ENCODE results near the gene ASB5.
"Not testable (repeated sequence)": the region's sequence is repeated elsewhere in the genome, so short reads cannot be mapped to it uniquely, and the experiment has no call there.

The ASB5 gene

DNA sequence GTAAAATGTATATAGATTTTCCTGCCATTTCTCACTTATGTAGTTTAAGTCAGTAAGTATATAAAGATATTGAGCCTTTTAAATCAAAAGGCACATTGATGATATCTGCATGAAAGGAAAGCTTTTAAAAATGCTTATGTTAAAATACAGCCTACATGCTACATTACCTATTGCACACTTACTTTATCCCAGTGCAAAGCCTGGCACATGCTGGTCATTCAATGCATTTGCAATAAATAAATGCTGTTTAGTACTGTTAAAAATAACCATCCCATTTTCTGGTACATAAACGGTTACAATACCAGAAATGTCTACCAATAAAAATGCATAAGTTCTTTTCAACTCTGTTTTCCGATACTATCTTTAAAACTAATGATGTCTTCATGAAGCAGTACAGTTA lies 51.5 kb downstream of the ASB5 start:
- DNase-seq: no peak

DNA sequence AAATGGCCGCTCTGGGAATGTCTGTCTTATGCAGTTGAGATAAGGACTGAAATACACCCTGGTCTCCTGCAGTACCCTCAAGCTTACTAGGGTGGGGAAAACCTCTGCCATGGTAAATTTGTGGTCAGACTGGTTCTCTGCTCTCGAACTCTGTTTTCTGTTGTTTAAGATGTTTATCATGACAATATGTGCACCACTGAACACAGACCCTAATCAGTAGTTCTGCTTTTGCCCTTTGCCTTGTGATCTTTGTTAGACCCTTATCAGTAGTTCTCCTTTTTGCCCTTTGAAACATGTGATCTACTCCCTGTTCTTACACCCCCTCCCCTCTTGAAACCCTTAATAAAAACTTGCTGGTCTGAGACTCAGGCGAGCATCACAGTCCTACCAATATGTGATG lies 56.7 kb downstream of the ASB5 start:
- DNase-seq: not testable (repeated sequence)

DNA sequence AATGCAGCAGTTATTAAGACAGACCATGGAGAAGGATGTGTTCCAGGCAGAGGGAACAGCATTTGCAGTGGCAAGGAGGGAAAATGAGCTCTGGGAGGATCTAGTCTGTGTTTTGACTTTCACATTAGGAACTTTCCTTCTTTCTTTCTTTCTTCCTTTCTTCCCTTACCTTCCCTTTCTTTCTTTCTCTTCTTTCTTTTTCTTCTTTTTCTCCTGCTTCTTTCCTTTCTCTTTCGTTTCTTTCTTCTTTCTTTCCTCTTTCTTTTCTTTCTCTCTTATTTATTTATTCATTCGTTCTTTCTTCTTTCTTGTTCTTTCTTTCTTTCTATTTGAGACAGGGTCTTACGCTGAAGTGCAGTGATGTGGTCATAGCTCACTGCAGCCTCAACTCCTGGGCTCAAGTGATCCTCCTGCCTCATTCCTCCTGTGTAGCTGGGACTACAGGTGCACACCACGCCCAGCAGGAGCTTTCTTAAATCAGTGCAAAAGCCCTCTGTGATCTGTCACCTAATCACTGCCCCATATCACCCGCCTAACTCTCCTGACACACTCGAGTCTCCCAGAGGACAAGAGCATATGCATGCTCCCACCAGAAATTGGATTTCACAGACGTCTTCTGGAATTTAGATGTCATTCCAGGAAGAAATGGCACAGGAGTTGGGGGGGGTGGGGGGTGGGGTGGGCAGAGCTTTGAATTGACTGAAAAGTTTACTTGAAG lies 58.3 kb downstream of the ASB5 start:
- DNase-seq: no peak

DNA sequence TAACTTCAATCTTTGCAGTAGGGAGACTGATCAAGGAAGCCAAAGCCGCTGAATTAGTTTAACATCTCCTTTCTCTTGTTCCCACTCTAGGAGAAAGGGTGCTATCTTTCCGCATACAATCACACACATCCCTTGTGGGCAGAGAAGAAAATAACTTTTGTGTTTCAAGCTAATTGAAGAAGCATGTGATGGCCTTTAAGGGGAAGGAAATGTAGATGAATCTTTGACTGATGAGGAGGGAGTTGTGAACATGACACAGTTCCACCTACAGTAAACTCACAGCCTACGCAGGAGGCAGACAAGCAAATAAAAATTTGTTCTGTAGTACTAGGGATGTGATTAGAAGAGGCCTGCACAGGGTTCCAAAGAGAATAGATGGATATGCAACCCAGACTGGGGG lies 58.9 kb downstream of the ASB5 start:
- no peak for DNase-seq

DNA sequence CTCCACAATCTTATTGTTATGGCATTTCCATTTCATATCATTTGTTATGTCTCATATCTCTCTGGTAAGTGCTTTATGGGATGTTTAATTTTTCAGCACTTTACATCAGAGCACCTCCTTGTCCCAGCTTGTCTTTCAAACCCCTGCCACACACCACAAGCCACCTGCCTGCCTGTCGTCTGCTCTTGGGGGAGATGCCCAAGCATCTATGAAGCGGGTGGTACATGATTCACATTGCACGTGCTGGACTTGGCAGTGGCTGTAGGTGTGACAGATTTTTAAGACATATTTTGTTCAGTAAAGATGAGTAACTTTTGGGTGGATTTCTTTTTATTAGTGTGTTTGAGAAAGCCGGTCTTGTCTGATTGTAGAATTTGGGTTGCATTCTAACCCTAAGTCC lies 59.5 kb downstream of the ASB5 start:
- no peak for DNase-seq

DNA sequence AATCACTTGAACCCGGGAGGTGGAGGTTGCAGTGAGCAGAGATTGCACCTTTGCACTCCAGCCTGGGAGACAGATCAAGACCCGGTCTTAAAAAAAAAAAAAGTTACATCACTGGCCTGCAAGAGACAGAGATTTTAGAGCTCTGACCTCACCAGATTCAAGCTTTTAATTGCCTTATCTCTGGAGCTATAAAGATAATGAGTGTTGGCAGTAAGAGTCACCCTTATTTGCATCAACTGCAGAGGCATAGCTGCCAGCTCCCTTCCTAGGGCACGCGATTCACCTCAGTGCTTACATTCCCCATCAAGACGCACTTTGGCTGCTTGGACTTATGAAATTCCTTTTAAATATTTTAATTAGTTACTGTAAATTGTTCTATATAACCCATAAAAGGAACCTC lies 61.2 kb downstream of the ASB5 start:
- no peak for DNase-seq

DNA sequence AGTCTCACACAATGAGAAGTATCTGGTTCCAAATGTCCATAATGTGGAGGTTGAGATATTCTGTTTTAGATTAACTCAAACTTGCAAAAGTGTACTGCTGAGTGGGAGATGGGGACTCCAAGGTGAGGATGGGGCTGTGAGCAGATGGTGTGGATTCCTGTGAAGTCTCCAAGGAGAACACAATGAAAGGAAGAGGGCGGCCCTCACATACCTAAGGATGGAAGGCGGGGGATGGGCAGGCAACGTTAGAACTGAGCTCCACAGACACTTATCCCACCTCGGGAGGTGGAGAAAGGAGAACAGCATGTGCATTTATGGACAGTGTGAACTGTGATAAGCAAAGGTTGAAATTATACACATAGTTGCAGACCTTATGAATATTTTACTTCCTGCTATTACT lies 63.7 kb downstream of the ASB5 start:
- no peak for DNase-seq

DNA sequence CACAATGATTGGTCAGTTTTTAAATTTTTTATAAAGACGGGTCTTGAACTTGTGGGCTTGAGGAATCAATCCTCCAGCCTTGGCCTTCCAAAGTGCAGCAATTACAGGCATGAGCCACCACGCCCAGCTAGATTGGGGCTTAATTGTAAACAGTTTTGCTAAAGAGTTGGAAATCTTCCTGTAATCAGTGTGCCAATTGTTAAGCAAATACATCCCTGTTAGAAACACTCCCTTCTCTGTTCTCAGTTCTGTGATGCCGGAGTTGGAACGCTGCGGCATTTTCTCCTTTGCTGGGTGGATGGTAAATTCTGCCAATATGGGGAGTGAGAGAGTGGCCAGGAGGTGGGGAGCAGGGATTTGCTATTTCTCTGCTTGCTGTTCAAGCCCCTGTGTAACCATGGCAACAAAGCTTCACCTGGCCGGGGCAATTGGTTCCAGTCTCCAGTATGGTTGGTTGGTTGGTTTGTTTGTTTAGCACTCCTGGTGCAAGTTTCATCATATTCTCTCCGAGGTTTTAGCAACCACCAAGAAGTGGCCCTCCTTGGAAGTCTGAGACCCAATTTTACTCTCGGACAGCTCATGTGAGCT lies 70.6 kb downstream of the ASB5 start:
- DNase-seq: no peak

DNA sequence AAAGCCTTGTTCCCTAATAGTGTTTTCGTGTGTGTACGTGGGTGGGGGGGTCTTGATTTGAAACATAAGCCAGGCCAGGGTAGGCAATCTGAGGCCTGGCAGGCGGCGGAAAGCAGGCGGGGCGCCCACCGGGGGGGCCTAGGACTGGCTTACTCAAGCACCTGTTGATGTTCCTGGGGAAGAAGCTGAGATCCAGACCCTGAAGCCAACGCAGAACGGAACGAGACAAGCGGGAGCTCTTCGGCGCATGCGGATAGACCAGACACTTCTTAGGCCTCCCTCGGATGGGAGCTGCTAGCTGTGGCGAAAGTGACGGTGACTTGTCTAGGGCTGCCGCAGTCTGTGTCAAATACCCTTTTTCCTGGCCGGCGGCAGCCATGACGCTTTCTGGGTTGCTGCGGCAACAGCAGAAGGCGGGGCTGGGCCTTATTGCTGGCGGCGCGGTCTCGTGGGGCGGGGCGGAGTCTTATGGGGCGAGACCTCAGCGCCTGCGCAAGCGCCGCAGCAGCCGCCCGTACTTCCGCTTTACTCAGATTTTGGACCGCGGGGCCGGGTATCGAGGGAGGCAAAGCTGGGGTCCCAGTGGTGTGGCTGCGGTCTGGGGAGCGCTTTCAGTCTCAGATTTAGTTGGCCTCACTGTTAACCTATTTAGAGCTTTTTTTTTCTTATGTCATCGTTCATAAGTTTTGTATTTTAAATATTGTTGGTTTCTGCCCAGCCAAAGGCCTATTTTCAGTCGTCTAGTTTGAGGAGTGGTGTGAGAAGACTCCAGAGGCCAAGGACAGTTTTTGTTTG lies 73.6 kb downstream of the ASB5 start, which contains the start of gene SPATA4:
Gene SPATA4 (minus strand): TSS at position 402 of the 795 bp plus-strand sequence. CDS start 23 bp downstream, at position 379.
- peak; percentile 90 for DNase-seq

DNA sequence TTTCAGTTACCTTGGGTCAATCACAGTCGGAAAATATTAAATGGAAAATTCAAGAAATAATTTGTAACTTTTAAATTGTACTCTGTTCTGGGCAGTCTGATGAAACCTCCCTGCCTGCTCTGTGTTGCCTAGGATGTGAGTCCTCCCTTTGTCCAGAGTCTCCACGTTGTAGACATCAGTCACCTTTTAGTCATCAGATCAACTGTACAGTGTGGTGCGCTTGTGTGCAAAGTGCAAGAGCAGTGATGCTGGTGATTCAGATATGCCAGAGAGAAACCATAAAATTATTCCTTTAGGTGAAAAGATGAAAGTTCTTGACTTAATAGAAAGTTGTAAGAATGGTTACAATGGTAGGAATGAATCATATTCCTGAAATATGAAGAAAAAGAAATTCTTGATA lies 75.1 kb downstream of the ASB5 start:
- no peak for DNase-seq

DNA sequence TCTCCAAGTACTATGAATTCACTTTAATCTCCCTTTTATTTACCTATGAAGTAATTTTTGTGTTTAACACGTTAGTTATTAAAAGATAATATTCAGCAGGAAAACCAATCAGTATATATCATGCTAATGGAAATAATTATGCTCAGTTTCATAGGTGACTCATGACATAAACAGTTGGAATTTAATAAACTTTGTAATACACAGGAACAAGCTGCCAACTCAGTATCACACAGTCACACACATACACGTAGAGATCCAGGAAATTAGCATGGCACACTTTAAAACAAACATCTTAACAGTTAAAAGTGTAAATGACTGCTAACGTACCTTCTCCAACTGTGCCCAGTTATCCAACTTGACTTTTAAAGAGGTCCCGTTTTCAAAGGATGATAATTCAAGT lies 75.9 kb downstream of the ASB5 start:
- DNase-seq: no peak

DNA sequence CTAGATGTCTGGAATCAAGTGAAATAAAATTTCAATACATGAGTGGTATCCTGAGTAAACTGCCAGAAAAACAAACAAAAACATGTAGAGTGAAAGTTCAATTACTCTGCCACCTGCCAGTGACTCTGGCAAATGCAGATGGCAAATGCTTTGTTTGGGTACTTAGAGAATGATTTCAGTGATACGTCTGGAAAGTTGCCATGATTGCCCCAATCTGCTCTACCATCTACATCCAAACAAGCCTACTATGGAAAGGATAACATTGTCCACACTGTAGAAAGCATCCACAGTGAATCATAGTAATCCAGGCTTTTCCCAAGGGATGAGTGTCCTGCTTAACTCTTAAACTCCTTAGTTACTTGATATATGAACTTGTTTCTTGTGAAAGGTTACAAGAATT lies 77.0 kb downstream of the ASB5 start:
- no peak for DNase-seq

DNA sequence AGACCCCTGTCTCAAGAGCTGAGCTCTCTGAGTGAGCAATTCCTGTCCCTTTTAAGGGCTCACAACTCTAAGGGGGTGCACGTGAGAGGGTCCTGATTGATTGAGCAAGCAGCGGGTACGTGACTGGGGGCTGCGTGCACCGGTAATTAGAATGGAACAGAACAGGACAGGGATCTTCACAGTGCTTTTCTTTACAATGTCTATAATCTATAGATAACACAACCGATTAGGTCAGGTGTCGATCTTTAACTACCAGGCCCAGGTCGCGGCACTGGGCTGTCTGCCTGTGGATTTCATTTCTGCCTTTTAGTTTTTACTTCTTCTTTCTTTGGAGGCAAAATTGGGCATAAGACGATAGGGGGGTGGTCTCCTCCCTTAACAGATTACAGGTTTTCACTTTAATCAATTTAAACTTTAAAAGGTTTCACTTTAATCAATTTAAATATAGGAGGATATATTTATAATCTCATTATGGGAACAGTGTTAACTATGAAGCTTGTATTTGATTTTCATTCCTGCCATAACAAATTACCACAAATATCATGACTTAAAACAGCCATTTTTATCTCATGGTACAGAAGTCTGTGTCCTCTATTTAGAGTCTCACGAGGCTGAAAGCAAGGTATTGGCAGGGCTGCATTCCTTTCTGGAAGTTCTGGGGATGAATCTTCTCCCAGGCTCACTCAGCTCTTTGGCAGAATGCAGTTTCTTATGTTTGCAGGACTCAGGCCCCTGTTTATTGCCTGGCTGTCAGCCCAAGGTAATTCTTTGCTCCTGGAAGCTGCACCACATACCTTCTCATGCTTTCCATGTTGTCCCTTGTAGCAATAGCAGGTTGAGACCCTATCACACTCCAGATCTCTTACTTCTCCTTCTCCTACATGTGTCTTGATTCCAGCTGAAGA lies 78.9 kb downstream of the ASB5 start:
- DNase-seq: no peak

DNA sequence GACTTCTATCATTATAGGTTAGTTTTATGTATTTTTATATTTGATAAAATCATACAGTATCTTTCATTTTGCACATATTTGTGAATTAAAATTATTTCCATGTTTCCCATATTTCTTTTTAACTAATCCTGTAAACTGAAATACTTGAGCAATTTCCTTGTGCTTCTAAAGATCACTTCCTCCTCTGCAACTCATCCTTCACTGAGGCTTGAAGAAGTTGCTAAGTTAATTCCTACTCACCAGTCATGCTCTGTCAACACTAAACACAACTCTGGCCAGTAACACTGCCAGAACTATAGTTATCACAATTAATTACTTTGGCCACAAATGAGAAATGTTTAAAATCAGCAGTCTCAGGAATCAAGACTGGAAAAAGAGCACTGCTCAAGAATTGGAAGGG lies 80.4 kb downstream of the ASB5 start:
- DNase-seq: no peak

DNA sequence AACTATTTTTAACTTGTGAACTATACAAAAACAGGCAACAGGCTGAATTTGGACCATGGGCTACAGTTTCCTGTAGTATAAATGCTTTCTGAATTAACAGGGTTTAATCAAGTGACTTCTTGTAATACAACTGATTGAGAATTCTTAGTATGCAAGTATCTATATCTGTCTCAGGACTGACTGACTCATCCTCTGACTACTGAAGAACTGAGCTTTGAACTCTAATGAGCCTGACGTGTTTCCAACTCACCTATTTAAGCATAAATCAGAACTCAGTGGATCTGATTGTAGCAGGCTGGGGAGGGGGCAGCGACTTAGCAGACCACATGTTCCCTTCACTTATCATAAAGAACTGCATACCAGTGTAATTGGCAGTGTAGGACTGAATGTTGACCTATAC lies 81.4 kb downstream of the ASB5 start:
- no peak for DNase-seq

DNA sequence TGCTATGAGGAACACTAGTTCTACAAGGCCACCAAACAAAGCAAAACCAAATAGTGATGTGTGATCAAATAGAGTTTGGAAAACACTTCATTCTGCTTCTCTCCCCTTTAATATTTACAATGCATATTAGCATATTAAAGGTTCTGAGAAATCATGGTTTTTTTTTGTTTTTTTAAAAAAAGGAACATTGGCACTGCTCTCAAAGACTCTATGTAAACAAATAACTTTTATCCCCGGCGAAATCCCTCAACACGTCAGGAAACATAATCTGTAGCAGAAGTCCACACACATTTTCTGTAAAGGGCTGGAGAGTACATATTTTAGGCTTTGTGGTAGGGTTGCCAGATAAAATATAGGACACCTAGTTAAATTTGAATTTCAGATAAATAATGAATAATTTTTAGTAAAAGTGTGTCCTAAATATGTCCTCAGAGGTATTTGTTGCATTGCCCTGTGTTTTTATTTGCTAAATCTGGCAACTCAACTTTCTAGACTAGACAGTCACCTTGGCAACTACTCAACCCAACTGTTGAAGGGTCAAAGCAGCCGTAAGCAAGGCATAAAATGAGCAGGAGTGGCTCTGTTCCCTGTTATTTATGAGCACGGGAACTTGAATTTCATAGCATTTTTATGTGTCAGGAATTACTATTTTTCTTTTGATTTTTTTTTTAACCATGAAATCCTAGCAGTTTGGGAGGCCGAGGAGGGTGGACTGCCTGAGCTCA lies 82.2 kb downstream of the ASB5 start:
- DNase-seq: no peak

DNA sequence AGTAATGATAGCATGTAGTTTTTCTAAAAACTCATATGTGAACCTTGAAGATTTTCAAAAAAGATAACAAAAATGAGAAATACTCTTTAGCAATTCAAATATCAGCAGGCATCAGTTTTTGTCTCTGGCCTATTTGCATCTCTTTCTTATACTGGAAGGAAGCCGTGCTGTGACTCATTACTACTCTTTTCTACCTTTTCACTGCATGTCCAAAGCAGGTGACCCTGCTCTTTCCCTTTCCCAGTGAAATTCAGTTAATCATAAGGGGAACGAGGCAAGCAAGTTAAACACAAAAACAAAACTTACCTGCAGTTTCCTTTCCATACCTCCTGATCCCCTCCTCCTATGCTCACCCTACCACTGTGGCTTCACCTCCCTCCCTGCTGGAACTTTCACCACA lies 83.0 kb downstream of the ASB5 start:
- no peak for DNase-seq

DNA sequence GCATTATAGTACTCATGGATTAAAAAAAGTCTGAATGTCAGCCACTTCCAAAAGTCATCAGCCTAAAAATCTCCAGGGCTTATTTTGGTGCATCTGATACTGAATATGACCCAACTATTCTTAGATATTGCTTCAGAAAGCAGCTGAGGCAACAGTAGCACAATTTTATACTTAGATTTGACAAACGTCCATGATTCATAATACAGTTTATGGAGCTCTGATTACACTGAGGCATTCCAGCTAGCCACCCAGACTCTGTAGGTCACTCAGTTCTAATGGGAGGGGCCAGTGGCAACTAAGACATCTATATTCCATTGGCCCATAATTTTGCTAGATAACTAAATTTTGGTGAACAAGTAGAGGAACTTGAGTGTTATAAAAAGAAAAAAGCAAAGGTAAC lies 84.0 kb downstream of the ASB5 start:
- no peak for DNase-seq

Data from central memory CD4-positive, alpha-beta T cell (primary cell).